SHP77 treated with DMSO at 0.1 percent for 48 hours (cell line): ENCODE data around the gene ACBD3.
"Not testable (repeated sequence)": the region's sequence is repeated elsewhere in the genome, so short reads cannot be mapped to it uniquely, and the experiment has no call there.

ENCODE experiments used
- DNase-seq: peaks from one replicate; lab custom pipeline; 2025; lab: John Stamatoyannopoulos, UW

ACBD3 gene

DNA sequence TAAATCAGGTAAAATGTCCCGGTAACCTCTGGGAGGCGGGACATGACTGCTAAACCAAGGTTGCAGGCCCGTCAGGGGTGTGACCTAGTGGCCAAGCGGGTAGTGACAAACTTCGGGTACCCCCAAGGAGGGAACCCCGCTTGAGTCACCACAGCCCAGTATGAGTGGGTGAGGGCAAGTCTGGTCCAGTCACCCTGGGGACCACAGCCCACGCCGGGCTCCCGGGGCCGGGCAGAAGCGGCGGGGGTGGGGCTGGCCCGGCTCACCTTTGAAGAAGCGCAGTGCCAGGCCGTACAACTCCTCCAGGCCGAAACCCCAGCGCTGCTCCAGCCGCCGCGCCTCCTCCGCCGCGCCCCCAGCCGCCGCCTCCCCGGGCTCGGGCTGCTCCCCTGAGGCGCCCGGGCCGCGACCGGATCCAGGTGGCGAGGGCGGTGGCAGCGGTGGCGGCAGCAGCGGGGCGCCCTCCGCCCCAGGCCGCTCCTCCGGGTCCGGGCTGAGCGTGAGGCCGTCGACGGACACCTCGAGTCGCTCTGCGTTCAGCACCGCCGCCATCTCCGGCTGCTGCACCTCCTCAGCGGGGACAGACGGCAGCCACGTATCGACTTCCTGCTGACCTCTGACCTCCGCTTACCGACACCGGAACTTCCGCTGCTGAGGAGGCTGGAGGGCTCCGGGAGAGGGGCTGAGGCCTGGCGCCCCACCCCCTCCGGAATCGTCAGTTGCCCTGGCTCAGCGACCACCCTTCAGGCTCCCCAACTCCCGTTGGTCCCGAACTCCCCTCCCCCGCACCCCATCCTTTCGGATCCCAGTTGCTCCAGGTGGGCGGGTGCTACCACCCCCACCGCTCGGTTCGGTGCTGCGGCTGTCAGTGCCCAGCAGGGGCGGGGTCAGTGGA is at the start of gene ACBD3:
Gene ACBD3, minus strand, starts transcription at position 618 of the 895 bp plus-strand sequence. Its CDS starts 66 bp downstream, at position 552.
- DNase-seq: peak; percentile 61

DNA sequence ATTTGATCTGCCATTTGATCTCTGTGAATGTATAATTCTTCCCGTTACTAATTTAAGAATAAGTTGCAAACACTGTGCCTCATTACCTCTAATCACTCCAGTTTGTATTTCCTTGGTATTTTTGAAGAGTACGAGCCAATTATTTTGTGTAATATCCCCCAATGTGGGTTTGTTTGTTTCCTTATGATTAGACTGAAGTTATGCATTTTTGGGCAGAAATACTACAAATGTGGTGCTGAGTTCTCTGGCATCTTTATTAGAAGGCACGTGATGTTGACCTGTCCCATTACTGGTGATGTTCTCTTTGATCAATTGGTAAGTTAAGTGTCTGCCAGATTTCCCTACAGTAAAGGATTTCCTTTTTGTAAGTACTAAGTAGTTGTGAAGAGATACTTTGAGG is 47.3 kb upstream of the ACBD3 start:
- DNase-seq: no peak

DNA sequence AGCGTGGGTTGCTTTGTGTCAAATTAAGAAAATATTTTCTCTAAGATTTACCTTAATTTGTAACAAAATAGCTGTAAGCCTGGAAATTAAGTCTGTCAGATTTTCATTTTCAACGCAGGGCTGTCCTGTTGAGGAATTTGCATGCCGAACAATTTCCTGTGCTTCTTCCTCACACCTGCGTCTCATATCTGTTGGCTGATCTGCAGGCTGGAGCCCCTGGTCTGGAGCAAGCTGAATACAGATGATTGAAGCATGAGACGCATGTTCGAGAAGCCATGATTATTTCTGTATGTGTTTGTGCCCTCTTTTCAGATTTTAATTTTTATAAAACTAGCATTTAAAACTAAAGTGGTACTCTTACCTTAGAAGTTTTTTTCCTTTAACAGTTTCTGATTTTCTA is 46.8 kb upstream of the ACBD3 start:
- DNase-seq: no peak

DNA sequence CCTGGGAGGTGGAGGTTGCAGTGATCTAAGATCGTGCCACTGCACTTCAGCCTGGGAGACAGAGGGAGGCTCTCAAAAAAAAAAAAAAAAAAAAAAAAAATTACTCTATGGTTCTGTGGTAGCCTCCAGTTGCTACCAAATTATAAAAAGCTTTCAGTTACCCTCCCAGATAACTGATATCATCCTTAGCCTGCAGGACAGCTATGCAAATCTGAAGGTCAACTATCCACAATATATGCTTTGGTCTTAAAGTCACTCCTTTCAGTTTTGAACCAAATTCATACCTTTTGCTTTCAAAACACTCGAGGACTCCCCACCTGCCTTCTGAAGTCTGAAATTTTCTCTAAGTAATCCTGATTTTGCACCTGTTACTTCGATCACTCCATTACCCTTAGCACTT is 40.1 kb upstream of the ACBD3 start:
- no peak for DNase-seq

DNA sequence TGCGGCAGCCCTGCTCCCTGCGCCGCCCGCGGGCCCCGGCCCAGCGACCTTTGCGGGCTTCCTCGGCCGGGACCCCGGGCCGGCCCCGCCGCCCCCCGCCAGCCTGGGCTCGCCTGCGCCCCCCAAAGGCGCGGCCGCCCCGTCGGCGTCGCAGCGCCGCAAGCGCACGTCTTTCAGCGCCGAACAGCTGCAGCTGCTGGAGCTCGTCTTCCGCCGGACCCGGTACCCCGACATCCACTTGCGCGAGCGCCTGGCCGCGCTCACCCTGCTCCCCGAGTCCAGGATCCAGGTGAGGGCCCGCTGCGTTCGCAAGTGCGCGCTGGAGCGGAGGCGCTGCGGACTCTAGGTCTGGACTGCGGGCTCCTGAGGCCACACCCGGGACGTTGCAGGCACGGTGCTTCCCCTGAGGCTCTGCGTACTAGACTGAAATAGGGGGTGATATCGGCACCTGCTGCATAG is 37.3 kb upstream of the ACBD3 start:
- no peak for DNase-seq

DNA sequence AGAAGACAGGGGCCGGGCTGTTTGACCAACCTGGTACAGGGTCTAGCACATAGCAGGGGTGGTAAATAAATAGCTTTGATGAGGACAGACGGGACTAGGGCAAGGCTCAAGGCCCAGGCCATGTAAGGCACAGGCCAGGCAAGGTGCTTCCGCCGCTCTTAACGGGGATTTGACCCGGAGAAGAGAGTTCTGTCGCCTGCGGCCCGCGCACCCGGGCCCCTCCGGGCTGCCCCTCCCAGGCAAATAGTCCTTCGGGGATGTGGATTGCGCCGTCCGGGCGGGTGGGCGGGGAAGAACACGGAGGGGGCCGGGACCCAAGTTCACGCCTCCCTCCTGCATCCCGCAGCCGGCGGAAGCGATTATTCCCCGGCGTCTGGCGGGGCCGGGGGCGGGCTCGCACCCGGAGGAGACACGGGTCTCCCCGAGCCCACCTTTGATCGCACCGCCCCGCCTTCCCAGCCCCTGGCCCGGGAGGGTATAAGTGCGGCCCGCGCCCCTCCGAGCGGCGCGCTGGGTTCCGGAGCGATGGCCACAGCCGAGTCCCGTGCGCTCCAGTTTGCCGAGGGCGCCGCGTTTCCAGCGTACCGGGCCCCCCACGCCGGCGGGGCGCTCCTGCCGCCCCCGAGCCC is 36.7 kb upstream of the ACBD3 start, which contains the start of gene MIXL1:
Gene MIXL1, plus strand, starts transcription at position 508 of the 629 bp plus-strand sequence. Its CDS starts 18 bp downstream, at position 526.
- DNase-seq: no peak

DNA sequence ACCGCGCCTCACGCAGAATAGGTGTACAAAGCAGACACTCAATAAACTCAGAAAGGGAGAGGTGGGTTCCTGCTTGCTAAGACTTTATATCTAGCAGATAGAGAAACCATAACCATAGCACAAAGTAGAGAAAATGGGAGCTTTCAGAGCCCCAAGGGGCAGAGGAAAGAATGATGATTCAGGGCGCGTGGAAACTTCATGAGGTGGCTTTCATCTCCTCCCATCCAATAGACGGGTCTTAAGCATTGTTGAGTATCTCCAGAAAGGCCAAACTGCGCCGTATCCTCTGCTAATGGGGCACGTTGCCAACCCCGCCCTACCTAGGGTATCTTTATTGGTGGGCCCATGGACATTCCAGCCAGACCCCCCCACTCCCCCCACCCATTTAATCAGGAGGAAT is 36.1 kb upstream of the ACBD3 start:
- no peak for DNase-seq

DNA sequence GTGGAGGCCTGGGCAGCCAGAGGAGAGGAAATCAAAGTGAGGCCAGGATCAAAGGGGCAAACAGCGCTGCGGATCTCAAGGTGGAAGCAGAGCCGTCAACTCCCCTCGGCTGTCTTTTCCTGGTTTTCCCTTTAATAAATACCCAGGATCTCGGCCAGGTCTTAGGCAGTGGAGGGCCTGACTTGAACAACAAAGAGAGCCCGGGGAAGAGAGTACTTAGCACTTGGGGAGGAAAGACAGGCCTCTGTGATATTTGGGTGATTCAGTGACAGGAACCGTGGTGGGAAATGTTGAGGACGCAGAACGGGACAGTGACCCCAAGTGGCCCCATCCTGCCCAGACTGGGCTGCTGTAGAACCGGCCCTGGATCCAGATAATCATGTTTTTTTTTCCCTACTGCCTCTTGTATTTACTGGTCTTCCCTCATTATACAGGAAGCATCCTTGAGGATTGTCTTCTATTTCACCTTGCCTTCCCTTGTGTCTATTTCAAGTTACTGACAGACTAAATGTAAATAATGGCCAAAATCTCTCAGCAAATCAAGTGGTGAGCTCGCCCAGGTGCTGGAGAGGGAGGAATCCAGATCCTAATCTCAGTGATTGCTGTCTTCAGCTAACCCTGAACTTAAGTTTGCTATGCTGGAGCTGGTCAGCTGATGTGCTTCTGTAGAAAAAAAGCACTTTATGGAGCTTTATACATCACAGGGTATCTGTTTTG is 34.1 kb upstream of the ACBD3 start:
- no peak for DNase-seq

DNA sequence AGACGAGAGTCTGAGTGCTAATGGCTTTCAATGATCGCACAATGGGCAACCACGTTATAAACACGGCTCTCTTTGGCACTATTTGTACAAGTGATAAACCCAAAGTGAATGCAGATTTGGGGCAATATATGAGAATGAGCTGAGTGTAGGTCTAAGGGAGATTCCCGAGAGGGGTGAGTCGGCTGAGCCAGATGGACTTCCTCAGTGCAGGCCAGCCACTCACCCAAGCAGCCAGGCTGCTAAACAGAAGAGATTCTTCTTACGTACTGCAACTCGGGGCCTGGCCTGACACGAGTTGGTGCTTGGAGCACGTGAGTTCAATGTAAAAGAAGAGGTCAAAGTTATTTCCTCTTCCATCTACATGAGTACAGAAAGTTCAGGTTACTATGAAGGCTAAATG is 30.7 kb upstream of the ACBD3 start:
- DNase-seq: no peak

DNA sequence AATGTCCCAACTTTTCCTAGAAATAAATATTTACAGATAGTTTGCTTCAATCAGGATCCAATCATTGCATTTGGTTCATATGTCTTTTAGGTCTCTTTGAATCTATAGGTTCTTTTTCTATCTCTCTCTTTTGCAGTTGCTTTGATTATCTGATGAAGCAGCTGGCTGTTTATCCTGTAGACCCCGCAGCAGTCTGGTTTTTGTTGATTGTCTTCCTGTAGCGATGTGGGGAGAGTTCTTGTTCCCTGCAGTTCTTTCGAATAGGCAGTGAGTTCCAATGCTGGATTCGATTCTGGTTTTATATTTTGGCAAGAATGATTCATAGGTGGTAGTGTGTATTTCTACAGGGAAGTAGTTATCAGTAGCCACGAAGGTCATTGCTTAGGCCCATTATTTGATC is 29.5 kb upstream of the ACBD3 start:
- DNase-seq: no peak

DNA sequence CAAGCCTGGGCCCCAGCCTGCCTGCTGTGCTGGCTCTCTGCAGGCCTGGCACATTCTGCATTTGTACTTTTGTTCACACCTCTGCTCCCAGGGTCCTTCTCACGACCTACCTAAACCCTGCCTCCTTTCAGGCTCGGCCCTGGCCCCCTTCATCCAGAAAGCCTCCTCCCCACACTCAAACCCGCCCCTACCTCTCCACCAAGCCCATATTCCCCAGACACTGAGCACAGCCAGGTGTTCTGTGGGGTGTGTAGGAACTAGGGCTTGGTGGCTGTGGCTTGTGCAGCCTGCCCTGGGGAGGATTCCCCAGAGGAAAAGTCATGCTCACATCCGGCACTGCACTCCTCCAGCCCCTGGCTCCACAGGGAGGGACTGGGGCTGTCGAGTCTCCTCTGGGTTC is 28.7 kb upstream of the ACBD3 start:
- no peak for DNase-seq

DNA sequence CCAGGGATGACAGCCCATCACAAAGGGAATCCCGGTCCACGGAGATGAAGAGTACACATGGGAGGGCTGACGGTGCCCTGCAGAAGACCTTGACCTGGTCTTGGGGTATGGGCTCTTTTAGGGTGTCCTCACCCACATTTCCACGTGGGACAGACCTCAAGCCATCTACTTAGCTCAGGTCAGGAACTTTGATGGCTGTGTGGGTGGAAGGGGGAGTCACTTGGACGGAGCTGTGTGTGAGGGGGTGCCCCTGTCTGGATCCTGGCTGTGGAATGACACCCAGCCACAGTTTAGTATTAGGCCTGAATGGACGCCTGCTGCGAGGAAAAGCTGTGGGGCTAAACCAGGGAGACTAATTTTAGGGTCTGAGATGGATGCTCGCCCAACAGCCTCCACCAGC is 26.0 kb upstream of the ACBD3 start:
- no peak for DNase-seq

DNA sequence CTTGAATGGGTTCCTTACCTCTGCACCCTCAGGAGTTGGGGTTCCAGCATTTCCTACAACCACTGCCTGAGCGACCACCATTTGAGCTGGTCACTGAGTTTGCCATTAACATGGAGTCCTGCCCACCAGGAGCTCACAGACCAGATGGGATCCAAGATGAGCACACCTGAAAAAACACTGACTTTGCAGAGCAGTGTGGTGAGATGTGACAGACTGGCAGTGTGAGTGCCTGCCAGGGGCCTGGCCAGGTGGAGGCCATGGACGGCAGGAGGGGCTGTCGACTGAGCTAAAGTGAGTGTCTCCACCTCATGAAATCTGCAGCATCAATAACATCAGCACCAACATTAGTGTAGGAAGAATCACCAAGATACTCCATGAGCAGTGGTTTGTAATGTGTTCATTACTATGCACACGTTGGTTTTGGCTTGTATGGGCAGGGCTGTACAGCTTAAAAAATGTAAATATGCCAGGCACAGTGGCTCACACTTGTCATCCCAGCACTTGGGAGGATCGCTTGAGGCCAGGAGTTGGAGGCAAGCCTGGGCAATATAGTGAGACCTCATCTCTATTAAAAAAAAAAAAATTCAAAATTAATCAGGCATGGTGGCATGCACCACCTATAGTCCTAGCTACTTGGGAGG is 24.8 kb upstream of the ACBD3 start:
- DNase-seq: no peak

DNA sequence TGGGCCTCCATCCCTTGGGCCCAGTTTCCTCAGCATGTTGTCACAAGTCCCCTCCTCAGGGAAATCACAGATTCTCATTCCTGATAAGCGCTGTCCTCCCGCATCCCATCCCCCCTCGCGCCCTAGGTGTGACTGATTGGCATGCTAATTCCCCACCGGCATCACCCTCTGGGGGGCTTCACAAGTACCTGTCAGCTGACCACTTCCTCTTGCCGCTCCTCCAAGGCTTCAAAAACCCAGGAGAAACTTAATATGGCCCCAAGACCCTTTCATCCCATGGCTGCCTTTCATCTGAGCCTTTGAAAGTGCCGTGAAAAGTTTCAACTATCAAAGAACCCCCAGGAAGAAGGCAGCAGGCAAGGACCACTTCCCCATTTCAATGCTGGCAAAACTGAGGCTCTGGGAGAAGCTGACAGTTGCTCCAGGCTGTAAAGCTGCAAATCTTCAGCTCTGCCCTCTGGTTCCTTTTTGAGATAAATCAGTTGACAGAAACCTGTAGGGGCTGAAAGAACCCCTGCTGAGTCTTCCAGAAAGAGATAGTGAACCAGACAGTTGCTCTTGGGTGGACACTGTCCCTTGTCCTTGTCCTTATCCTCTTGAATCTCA is 24.1 kb upstream of the ACBD3 start:
- no peak for DNase-seq

DNA sequence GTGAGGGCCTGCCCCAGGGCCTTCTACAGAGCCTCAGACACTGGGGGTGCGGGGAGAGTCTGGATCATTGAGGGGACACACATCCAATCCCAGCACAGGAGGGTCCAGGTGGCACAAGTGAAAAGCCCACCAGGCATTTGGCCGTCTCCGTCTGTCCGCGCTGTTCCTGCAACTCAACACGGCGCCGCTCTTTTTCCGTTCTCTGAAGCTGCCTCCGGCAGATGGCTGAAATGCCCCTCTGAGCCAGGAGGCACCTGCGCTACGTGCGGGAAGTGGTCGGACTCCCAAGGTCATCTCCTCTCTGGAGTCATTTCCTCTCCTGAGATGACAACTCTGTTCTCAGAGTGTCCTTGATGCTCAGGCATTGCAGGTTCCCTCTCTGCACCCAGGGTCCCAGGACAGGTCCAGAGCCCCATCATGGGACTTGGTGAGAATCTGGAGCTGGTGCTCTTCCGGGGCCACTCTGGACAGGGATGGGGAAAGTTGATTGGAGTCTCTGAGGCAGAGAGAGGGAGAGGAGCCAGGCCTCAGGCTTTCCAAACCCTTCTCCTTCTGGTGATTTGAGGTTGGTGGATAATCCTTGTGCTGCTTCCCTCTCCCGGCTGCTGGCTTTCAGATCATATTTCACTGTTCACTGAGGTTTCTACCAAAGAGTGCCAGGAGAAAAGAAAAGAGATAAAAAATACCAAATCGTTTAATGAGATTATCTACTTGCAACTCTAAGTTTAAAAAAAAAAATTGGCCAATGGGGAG is 22.9 kb upstream of the ACBD3 start:
- no peak for DNase-seq

DNA sequence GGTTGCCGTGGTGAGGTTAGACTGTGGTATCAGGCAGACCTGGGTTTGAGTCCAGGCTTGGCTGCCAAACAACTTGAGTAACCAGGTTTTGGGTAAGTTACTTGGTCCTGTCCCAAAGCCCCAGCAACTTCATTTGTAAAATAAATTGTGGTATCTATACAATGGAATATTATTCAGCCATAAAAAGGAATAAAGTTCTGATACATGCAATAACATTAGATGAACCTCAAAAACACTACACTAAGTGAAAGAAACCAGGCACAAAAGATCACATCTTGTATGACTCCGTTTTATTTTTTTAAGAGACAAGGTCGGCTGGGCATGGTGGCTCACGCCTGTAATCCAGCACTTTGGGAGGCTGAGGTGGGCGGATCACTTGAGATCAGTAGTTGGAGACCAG is 20.5 kb upstream of the ACBD3 start:
- DNase-seq: no peak

DNA sequence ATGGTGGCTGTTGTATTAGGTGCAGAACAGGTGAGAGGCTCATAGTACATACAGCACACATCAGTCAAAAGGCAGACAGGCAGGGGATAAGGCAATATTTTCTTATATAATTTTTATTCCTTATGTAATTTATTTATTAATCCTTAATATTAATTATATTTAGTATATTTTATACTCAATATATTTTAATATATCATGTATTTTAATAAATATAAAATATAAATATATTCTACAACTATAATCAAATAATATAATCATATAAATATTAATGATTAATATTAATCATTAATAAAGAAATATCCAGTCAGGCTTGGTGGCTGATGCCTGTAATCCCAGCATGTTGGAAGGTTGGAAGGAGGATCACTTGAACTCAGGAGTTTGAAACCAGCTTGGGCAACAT is 17.7 kb upstream of the ACBD3 start:
- no peak for DNase-seq

DNA sequence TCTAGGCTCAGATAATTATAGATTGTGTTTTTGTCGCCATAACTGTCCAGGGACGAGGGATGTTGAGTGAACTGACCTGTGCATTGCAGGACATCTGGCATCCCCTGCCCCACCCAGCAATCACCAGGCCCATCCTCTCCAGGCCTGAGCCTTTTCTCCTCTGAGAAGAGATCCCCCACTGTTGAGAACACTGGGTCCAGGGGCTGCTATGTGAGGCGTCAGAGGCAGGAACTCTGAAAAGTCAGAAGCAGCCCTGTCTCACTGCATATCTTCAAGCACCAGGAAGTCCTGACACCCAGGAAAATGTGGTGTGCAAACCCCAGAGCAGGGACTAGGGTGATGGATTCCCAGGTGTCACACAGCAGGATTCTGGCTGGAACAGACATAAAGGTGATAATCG is 17.1 kb upstream of the ACBD3 start:
- no peak for DNase-seq

DNA sequence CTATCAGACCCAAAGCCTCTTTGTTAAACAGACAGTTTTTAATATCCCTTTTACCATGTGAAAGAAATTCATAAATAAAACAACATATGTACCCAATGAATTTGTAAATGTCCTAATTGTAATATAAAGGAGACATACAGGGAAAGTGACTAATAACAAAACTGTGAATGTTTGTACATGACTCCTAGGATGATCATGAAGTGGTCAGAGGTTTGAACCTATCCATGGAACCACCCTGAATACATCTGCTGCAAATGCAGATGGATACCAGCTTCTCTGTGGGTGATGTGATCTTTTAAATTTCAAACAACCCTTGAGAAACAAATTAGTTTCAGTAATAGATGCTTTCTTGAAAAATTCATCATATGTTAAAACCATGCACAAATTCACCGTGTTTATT is 16.7 kb upstream of the ACBD3 start:
- no peak for DNase-seq

DNA sequence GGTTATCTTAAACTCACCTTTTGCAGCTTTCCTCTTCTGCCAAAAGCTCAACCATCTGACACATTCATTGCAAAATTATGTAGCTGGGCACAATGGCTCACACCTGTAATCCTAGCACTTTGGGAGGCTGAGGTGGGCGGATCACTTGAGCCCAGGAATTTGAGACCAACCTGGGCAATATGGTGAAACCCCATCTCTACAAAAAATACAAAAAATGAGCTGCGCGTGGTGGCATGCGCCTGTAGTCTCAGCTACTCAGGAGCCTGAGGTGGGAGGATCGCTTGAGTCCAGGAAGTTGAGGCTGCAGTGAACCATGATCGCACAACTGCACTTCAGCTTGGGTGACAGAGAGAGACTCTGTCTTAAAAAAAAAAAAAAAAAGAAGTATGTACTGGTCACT is 16.1 kb upstream of the ACBD3 start:
- not testable (repeated sequence) for DNase-seq

DNA sequence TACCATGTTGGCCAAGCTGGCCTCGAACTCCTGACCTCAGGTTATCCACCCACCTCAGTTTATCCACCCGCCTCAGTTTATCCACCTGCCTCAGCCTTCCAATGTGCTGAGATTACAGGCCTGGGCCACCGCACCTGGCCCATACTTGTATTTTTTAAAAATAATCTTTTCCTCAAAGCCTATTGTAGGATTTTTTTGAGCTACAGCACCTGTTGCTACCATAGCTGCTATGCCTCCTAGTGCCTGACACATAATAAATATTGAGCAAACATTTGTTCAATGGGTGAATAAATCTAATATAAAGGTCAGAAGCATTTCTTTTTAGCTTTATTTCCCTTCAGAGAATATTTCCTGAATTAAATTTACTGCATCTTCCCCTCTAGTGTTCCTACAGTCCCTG is 15.7 kb upstream of the ACBD3 start:
- DNase-seq: no peak
